ENCODE results near the gene ST7. TPM values are rescaled to one million over a fixed set of nuclear protein-coding genes. Genes with fewer than 3 reads are reported as not detected.

ST7 gene
- total RNA-seq, 4 donors from 2014 or later, result 7.2 to 47.9 (median 19.1) TPM

DNA sequence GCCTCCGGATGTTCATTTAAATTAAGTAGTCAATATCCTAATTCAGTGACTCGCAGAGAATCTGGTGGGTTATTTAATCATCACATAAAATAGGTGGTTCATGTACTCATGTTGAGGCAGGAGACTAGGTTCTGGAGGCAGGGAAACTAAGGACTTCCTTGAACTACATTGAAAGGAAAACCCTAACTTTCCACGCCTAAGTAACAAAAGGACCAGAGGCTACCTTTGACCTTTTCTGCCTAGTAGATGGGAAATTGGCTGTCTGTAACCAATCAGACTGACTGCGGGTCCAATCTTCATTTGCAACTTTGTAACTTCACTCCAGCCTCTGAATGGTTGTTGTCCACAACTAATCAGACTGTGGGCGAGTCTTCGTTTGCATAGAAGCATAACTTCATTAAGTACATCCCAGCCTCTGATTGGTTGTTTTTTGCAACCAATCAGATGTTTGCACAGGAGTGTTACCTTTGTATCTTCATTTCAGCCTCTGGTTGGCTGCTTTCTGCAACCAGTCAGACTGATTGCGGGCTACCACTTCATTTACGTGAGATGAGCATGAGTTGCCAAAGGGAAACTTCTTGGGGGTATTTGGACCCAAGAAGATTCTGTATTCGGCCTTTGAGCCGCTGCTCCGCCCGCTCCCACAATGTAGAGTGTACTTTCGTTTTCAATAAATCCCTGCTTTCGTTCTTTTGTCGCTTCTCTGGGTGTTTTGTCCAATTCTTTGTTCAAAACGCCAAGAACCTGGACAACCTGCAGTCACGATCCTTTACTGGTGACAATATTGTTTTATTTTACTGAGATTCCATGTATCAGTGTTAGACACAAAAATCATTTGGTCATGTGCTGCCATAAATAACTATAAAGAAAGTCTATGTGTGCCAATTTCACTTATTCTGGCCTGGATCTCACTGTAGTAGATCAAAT lies 1.7 kb upstream of the ST7 start:
- H3K27ac ChIP-seq, result peak overlapping the region in 2 of 4 donors; percentile 99 to 100
- WGBS, 2 donors (ENCODE audit: low coverage in 1 of 2), result 84 to 95% methylated on average over 17 of the region's 17 CpGs
- in situ Hi-C loops (cut with MboI; ENCODE audit: low pct_ligation_motif_present in 1 of 4, low pct_unique_long_range_greater_than_20kb in 1 of 4, low sequenced_read_pairs in 3 of 4), result loop anchor here in 1 of 4 donors (25.0 kb wide), 1 partner anchor 1236 kb away; the partner anchor contains the start of gene LSM8
- TF ChIP-seq, protein P1, sequence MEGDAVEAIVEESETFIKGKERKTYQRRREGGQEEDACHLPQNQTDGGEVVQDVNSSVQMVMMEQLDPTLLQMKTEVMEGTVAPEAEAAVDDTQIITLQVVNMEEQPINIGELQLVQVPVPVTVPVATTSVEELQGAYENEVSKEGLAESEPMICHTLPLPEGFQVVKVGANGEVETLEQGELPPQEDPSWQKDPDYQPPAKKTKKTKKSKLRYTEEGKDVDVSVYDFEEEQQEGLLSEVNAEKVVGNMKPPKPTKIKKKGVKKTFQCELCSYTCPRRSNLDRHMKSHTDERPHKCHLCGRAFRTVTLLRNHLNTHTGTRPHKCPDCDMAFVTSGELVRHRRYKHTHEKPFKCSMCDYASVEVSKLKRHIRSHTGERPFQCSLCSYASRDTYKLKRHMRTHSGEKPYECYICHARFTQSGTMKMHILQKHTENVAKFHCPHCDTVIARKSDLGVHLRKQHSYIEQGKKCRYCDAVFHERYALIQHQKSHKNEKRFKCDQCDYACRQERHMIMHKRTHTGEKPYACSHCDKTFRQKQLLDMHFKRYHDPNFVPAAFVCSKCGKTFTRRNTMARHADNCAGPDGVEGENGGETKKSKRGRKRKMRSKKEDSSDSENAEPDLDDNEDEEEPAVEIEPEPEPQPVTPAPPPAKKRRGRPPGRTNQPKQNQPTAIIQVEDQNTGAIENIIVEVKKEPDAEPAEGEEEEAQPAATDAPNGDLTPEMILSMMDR (IDR thresholded peaks at IDR 0.05), result no peak
- no peak for TF ChIP-seq POLR2AphosphoS5 (IDR thresholded peaks at IDR 0.05)
- no peak for TF ChIP-seq POLR2A (IDR thresholded peaks at IDR 0.05)
- no peak for TF ChIP-seq EP300 (IDR thresholded peaks at IDR 0.05; ENCODE audit: low read depth)
- H3K4me1 ChIP-seq, result peaks cover 4 to 33% (median 22%) of the 10 kb centered on the region in 4 donors
- intact Hi-C loops (cut with DNase I; ENCODE audit: low total_unique reads), result no loop called here
- H3K27me3 ChIP-seq, result no peaks in the 10 kb centered on the region
- DNase-seq, result peak; percentile 8
- no peaks in the 10 kb centered on the region for H3K9me3 ChIP-seq
- H3K36me3 ChIP-seq, result no peaks in the 10 kb centered on the region
- peak overlapping the region in 2 of 4 donors; percentile 8 to 12 for H3K4me3 ChIP-seq

DNA sequence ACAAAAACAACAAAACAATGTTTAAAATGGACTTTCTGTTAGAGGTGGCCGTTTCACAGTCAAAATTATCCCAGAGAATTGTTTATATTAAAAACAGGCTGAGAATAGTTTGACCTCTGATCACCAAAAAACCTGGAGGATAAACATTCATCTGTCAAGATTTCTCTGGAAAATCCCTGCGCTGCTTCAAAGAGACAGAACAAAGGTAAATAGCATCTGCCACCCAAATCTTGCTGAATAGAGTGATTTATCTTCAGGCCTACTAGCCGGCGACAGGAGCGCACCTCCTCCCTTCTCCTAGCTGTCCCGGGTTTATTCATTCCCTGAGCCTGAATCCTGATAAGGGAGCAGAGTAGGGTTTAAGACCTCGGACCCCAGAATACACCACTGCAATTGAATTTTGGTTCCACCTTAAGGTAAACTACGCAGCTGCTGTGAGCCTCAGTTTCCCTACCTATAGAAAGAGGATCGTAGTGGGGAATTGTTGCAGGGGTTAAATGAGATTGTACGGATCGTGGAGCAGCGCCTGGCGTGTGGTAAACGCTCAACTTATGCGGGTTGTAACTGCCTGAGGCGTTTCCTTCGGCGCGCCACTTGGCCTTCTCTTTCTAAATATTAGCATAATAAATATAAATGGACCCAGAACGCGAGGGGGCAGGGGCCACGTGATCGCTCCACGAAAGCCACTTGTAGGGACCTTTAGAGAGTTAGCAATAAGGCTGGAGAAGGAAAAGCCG lies 498 bp upstream of the ST7 start:
- Histone ChIP-seq H3K27me3 (no peaks in the 10 kb centered on the region), H3K36me3 (no peaks in the 10 kb centered on the region), H3K4me1 (peaks cover 5 to 34% (median 22%) of the 10 kb centered on the region in 4 donors), H3K27ac (peak overlapping the region; percentile 99 to 100 (median 100)), H3K4me3 (peak overlapping the region; percentile 33 to 99 (median 95)), H3K9me3 (no peaks in the 10 kb centered on the region)
- intact Hi-C loops (cut with DNase I; ENCODE audit: low total_unique reads), result no loop called here
- TF ChIP-seq POLR2A (IDR thresholded peaks at IDR 0.05), result no peak
- no peak for TF ChIP-seq POLR2AphosphoS5 (IDR thresholded peaks at IDR 0.05)
- TF ChIP-seq EP300 (IDR thresholded peaks at IDR 0.05; ENCODE audit: low read depth), result no peak
- TF ChIP-seq, protein P1 (IDR thresholded peaks at IDR 0.05), result no peak
- 5 to 6% methylated on average over 13 to 25 of the region's 25 CpGs for WGBS, 2 donors (ENCODE audit: low coverage in 1 of 2)
- DNase-seq, result peak; percentile 13
- in situ Hi-C loops (cut with MboI; ENCODE audit: low pct_ligation_motif_present in 1 of 4, low pct_unique_long_range_greater_than_20kb in 1 of 4, low sequenced_read_pairs in 3 of 4), result loop anchor here in 1 of 4 donors (25.0 kb wide), 1 partner anchor 1234 kb away; the partner anchor contains the start of gene LSM8

DNA sequence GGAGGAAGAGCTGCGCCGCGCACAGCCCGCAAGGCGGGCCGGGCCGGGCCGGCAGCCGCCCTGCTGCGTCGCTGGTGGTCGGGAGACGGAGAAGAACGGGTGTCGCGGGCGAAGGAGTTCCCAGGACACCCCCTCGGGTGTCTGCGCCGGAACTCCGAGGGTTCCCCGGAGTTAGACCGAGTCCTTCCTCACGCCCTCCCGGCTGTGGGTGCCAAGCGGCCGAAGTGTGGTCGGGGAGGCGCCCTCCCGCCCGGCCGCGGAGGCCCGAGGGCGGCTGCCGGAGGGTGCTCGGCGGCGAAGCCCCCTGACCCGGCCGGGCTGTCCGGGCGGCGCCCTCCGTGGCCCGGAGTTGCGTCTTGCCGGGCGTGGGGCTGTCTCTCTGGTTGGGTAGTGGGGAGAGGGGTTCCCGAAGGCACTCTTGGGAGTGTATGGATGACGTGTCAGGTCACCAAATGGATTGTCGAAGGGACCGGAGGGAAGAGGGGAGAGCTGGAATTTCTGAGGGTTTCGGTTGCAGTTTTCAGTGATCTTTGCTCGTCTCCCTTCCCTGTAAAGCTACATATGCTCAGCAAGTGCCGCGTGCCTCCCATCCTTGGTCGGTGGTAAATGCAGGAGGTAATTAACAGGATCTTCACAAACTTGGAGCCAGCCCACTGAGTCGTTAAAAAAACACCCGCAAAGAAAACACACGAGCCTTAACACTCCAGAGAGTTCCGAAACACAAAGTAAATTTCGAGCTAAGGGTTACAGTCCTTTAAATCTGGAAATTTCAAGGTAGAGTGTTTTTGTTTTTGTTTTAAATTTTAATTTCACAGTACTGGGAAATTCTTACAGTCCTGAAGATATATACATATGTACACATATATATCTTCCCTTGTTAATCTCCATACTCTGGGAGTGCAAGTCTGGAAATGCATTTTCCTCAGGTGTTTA lies 871 bp downstream of the ST7 start:
- Histone ChIP-seq H3K27ac (peak overlapping the region; percentile 99 to 100 (median 100)), H3K9me3 (no peaks in the 10 kb centered on the region), H3K36me3 (no peaks in the 10 kb centered on the region), H3K27me3 (no peaks in the 10 kb centered on the region), H3K4me3 (peak overlapping the region; percentile 71 to 99 (median 95)), H3K4me1 (peaks cover 5 to 34% (median 22%) of the 10 kb centered on the region in 4 donors)
- peak; percentile 61 for DNase-seq
- in situ Hi-C loops (cut with MboI; ENCODE audit: low pct_ligation_motif_present in 1 of 4, low pct_unique_long_range_greater_than_20kb in 1 of 4, low sequenced_read_pairs in 3 of 4), result loop anchor here in 1 of 4 donors (25.0 kb wide), 1 partner anchor 1233 kb away; the partner anchor contains the start of gene LSM8
- 1 to 9% methylated on average over 4 to 32 of the region's 63 CpGs for WGBS, 2 donors (ENCODE audit: low coverage in 1 of 2)
- peak; percentile 48 for TF ChIP-seq POLR2A (IDR thresholded peaks at IDR 0.05)
- TF ChIP-seq POLR2AphosphoS5 (IDR thresholded peaks at IDR 0.05), result no peak
- TF ChIP-seq, protein P1 (IDR thresholded peaks at IDR 0.05), result no peak
- TF ChIP-seq EP300 (IDR thresholded peaks at IDR 0.05; ENCODE audit: low read depth), result no peak
- intact Hi-C loops (cut with DNase I; ENCODE audit: low total_unique reads), result no loop called here

Measured in transverse colon (tissue), 4 donors.